Measurements from ENCODE around the gene USH2A. TPM values are rescaled to one million over a fixed set of nuclear protein-coding genes. Genes with fewer than 3 reads are reported as not detected.

USH2A gene
- total RNA-seq, 1 donor from 2014 or later, result not detected

DNA sequence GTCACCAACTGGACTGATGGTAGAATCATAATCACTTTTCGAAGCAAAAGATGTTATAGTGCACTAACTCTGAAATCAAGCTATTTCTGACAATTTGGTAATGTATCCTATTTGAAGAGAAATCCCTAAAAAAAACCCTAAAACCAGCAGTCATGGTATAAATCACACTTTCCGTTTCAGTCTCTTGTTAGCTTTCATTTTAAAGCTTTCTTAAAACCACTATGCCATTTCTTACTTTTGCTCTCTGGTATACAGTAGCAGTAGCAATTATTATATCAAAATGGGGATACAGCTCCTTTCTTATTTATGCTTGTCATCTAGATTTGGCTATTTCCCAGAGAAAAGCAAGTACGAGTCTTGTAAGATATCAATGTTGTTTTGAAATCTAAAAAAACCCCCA, 532.8 kb downstream of the USH2A start:
- Mint-ChIP-seq H3K27ac (ENCODE audit: unreplicated experiment) (no peak overlapping the region), H3K4me1 (ENCODE audit: unreplicated experiment) (no peaks in the 10 kb centered on the region), H3K36me3 (ENCODE audit: unreplicated experiment) (no peaks in the 10 kb centered on the region), H3K4me3 (ENCODE audit: unreplicated experiment) (no peak overlapping the region), H3K27me3 (ENCODE audit: unreplicated experiment) (peaks cover 4% of the 10 kb centered on the region), H3K9me3 (ENCODE audit: unreplicated experiment) (no peaks in the 10 kb centered on the region)
- DNase-seq (ENCODE audit: extremely low spot score, unreplicated experiment), result no peak
- TF ChIP-seq, protein P1, sequence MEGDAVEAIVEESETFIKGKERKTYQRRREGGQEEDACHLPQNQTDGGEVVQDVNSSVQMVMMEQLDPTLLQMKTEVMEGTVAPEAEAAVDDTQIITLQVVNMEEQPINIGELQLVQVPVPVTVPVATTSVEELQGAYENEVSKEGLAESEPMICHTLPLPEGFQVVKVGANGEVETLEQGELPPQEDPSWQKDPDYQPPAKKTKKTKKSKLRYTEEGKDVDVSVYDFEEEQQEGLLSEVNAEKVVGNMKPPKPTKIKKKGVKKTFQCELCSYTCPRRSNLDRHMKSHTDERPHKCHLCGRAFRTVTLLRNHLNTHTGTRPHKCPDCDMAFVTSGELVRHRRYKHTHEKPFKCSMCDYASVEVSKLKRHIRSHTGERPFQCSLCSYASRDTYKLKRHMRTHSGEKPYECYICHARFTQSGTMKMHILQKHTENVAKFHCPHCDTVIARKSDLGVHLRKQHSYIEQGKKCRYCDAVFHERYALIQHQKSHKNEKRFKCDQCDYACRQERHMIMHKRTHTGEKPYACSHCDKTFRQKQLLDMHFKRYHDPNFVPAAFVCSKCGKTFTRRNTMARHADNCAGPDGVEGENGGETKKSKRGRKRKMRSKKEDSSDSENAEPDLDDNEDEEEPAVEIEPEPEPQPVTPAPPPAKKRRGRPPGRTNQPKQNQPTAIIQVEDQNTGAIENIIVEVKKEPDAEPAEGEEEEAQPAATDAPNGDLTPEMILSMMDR (IDR thresholded peaks at IDR 0.05), result no peak

DNA sequence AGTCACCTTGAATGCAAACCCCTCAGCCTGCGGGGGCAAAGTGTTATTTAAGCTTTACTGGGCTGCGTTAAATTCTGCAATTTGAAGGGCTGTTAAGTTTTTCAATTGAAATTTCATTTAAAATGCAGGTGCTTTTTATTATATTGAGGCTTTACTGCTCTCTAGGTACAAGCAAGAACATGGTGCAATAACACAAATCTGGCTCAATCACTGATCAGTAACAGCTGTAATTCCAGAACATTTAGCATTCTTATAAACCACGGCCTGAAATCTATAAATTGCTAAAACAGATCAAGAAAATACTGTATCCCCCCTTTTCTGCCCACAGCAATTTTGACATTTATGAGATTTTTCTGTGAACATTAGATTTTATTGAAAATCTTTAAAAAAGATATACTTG, 533.4 kb downstream of the USH2A start:
- H3K4me3 Mint-ChIP-seq (ENCODE audit: unreplicated experiment), result no peak overlapping the region

DNA sequence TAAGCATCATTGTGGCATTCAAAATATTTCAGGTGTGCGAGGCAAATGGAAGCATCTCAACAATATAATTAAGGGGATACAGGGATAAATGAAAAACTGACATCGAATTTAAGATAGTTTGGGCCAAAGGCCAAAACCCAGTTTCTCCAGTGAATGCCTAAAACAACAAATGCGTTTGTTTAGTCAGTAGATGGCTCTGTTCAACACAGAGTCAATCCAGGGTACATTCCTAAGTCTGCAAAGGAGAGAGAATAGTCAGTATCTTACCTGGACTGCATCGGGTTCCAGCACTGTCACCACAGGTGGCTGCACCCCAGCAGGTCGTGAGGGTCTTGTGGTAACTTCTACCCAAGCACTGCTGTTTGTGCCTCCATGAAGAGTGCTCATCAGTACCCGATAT, 535.1 kb downstream of the USH2A start:
- DNase-seq (ENCODE audit: extremely low spot score, unreplicated experiment), result no peak
- TF ChIP-seq, protein P1 (IDR thresholded peaks at IDR 0.05), result no peak
- H3K9me3 Mint-ChIP-seq (ENCODE audit: unreplicated experiment), result no peaks in the 10 kb centered on the region
- no peaks in the 10 kb centered on the region for H3K36me3 Mint-ChIP-seq (ENCODE audit: unreplicated experiment)
- peaks cover 4% of the 10 kb centered on the region for H3K27me3 Mint-ChIP-seq (ENCODE audit: unreplicated experiment)
- H3K27ac Mint-ChIP-seq (ENCODE audit: unreplicated experiment), result no peak overlapping the region
- no peak overlapping the region for H3K4me3 Mint-ChIP-seq (ENCODE audit: unreplicated experiment)
- H3K4me1 Mint-ChIP-seq (ENCODE audit: unreplicated experiment), result no peaks in the 10 kb centered on the region

More for the DNA sequence above, 533.4 kb downstream of the USH2A start:
- Mint-ChIP-seq H3K36me3 (ENCODE audit: unreplicated experiment) (no peaks in the 10 kb centered on the region), H3K9me3 (ENCODE audit: unreplicated experiment) (no peaks in the 10 kb centered on the region), H3K27me3 (ENCODE audit: unreplicated experiment) (peaks cover 4% of the 10 kb centered on the region), H3K4me1 (ENCODE audit: unreplicated experiment) (no peaks in the 10 kb centered on the region), H3K27ac (ENCODE audit: unreplicated experiment) (no peak overlapping the region)
- DNase-seq (ENCODE audit: extremely low spot score, unreplicated experiment), result no peak
- TF ChIP-seq, protein P1 (IDR thresholded peaks at IDR 0.05), result no peak

DNA sequence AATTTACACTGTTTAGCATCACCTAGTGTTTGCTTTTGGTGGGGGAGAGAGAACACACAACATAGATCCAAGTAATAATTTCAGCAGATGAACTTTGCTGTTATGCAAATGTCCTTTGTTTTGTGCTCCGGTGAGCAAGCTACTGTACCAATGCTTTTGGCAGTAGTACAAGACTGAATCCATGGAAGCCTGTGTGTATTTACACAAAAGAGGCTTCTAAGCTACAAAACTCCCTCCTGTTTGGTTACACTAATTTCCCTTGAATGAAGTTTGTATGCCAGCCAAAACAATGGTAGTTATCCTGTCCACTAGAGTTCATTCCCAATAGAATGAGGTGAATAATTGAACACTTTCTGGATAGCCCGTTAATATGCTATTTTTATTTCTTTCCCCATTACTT, 535.6 kb downstream of the USH2A start:
- Mint-ChIP-seq H3K27ac (ENCODE audit: unreplicated experiment) (no peak overlapping the region), H3K9me3 (ENCODE audit: unreplicated experiment) (no peaks in the 10 kb centered on the region), H3K4me3 (ENCODE audit: unreplicated experiment) (no peak overlapping the region), H3K4me1 (ENCODE audit: unreplicated experiment) (no peaks in the 10 kb centered on the region), H3K27me3 (ENCODE audit: unreplicated experiment) (peaks cover under 1% of the 10 kb centered on the region), H3K36me3 (ENCODE audit: unreplicated experiment) (no peaks in the 10 kb centered on the region)
- TF ChIP-seq, protein P1 (IDR thresholded peaks at IDR 0.05), result no peak
- no peak for DNase-seq (ENCODE audit: extremely low spot score, unreplicated experiment)

DNA sequence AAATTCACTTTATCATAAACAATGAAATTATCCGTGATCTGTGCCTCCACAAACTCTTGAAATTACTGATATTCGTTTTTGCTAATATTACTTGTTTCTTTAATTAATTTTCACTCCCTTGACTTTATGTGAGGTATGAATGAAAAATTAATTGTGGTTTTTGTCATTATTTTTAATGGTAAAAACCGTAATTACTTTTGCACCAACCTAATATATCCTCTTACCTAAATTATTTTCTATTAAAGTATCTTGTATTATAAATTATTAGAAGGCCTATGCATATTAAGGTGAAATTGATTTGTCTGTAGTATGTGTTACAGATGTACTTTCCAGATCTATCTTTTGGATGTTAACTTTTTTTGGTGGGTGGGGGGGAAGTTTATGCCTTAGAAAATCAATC, 540.2 kb downstream of the USH2A start:
- Mint-ChIP-seq H3K4me1 (ENCODE audit: unreplicated experiment) (no peaks in the 10 kb centered on the region), H3K27ac (ENCODE audit: unreplicated experiment) (no peak overlapping the region), H3K4me3 (ENCODE audit: unreplicated experiment) (no peak overlapping the region), H3K36me3 (ENCODE audit: unreplicated experiment) (no peaks in the 10 kb centered on the region), H3K9me3 (ENCODE audit: unreplicated experiment) (no peaks in the 10 kb centered on the region), H3K27me3 (ENCODE audit: unreplicated experiment) (no peaks in the 10 kb centered on the region)
- DNase-seq (ENCODE audit: extremely low spot score, unreplicated experiment), result no peak
- TF ChIP-seq, protein P1 (IDR thresholded peaks at IDR 0.05), result no peak
